GM13976 (cell line): ENCODE results near the gene TBCA.

Source experiments
- DNase-seq: peaks from one replicate; pipeline ENCODE4 v3.0.0; 2012; ENCODE audit warnings: low spot score
- in situ Hi-C: fragments of 300-500 bp; cut with MboI; formaldehyde crosslinking; loops from one replicate; pipeline ENCODE4 v1.12.0; 2022; ENCODE audit warnings: low sequenced_read_pairs, mixed read lengths, inconsistent platforms; ENCODE audit not compliant: unreplicated experiment
- TF ChIP-seq, protein P1 (sequence below): IDR thresholded peaks from 2 replicates; pipeline ENCODE4 v1.5.1; 2012; ENCODE audit warnings: borderline replicate concordance, mild to moderate bottlenecking; ENCODE audit not compliant: insufficient read depth; ENCODE audit errors: extremely low read depth, missing control alignments, control extremely low read depth

The TBCA gene

GRCh38 chr5:77697692-77698091 lies 78.4 kb downstream of the TBCA start:
- in situ Hi-C loops: no loop called here
- DNase-seq: no peak
- TF ChIP-seq, protein P1, sequence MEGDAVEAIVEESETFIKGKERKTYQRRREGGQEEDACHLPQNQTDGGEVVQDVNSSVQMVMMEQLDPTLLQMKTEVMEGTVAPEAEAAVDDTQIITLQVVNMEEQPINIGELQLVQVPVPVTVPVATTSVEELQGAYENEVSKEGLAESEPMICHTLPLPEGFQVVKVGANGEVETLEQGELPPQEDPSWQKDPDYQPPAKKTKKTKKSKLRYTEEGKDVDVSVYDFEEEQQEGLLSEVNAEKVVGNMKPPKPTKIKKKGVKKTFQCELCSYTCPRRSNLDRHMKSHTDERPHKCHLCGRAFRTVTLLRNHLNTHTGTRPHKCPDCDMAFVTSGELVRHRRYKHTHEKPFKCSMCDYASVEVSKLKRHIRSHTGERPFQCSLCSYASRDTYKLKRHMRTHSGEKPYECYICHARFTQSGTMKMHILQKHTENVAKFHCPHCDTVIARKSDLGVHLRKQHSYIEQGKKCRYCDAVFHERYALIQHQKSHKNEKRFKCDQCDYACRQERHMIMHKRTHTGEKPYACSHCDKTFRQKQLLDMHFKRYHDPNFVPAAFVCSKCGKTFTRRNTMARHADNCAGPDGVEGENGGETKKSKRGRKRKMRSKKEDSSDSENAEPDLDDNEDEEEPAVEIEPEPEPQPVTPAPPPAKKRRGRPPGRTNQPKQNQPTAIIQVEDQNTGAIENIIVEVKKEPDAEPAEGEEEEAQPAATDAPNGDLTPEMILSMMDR: no peak

DNA sequence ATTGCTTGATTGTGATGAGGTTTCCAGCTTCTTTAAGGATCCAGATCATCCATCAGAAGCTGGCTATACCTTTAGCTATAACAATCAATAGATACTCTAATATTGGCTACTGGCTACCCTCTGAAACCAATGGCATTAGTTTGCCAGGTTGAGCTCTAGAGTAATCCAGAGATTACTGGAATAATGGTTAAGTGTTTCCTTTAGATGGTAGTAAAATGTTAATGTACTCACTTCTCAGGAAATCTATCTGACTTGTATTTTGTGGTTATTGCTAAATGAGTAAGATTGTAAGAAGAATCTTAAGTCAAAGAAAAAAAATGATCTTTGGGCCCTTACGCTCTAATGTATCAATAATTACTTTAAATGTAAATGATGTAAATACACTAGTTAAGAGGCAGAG lies 80.0 kb downstream of the TBCA start:
- no peak for DNase-seq
- in situ Hi-C loops: no loop called here
- TF ChIP-seq, protein P1: no peak

DNA sequence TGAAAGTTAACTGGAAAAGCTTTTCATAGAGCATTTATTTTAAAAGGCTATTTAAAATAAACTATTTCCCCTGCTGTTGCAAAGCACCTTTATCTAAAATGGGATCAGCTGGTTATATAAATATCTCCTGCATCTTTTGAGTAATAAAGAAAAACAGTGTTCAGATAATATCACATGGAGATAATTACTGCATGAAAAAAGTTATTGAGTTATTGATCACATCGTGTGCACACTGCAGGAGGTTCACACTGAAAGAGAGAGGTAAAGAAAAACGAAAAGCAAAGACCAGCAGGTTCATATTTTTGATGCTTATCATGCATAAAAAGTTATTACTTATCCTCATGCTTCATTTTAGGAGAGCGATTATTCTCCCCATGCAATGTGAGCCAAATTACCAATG lies 82.2 kb downstream of the TBCA start:
- TF ChIP-seq, protein P1: no peak
- in situ Hi-C loops: no loop called here
- no peak for DNase-seq

DNA sequence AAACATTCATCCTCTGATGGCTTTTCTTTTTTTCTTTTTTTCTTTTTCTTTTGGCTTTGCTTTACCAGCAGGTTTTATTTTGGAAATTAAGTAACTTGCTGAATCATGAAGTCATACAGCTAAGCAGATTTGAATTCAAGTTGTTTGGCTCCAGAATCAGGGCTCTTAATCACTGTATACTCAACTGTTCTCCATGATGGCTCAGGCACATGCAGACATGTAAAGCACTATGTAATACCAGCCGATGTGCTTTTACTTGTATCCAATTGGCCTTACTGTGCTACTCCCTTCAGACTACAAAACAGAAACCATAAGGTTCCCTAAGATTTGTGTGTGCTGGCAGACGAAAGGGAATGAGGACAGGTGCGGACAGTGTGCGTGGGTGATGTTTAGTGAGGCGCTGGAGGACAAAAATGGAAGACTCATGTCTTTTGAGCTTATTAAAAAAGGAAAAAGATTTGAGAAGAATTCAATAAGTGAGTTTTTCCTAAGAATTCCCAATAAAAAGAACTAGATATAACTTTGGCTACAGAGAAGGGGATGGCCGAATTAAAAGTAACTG lies 92.9 kb downstream of the TBCA start:
- in situ Hi-C loops: no loop called here
- TF ChIP-seq, protein P1: no peak
- no peak for DNase-seq

DNA sequence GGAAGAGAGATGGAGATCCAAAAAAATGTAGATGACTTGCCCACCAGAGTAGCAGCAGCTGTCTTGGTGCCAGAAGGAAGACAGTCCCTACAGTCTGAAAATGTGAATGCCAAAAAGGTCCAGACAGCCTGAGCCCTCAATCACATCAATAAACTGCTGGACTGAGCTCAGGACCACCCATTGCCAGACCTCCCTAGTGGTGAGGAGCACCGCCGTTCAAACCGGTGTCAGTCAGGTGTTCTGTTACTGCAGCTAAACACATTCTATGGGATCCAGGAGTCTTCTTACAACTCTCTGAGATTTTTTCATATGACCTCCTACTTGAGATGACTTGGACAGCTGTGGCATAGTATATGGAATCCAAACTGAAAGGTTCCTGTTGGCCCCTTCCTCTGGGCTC lies 105.6 kb downstream of the TBCA start:
- in situ Hi-C loops: no loop called here
- no peak for DNase-seq
- TF ChIP-seq, protein P1: no peak

DNA sequence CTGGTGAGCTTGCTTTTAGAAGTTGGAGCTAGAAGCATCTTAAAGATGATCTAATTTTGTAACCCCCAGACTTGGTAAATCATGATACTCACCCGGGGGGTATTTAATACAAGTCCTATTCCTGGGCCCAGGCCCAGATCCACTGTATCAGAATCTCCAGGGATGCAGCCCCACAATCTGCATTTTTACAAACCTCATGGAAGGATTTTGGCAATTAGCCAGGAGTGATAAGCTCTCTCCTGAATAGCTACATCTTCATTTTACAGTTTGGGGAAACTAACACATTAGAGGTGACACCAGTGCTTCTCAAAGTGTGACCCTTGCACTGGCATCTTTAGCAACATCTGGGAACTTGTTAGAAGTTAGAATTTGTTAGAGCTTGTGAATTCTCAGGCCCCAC lies 106.5 kb downstream of the TBCA start:
- no peak for DNase-seq
- TF ChIP-seq, protein P1: no peak
- in situ Hi-C loops: no loop called here
